ENCODE results near the gene ATCAY.

The ATCAY gene

GRCh38 chr19:3975637-3976087 is 95.2 kb downstream of the ATCAY start:
- peak; percentile 6 for DNase-seq

DNA sequence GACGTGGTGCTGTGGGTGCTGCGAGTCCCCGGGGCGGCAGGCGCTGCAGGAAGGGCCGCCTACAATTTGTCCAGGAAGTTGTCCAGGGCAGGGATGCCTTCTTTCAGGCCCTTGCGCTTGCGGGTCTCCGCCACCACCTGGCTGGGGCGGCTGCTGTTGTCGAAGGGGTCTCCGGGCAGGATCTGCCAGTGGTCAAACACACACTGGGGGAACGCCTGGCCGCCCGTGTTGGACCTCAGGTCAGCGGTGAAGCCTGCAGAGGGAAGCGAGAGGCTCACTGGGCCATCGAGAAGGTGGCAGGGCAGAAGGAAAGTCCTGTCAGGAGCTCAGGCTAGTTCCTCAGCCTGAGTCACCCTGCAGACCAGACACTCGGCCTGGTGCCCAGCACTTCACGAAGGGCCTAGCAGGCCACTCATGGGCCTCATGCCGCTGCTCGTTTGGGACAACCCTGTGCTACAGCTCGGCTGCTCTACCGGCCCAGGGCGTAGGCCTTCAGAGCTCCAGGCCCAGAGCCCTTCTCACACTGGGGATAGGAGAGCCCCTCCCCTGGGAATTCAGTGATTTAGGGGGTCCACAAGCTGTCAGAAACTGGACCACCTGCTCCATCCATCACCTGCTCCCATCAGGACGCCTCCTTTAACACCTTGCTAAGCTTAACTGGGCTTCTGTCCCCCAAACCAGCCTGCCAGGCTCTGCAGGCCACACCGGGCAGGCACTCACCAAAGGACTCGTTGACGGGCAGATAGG is 96.2 kb downstream of the ATCAY start:
- no peak for DNase-seq

All from 8988T (cell line).